GM12872 (cell line): ENCODE data around the gene PSTK.

ENCODE experiments used
- TF ChIP-seq, protein P1 (sequence below): IDR thresholded peaks from 3 replicates; pipeline ENCODE4 v1.5.1; 2011; ENCODE audit warnings: low read depth, mild to moderate bottlenecking, low read length, moderate library complexity; ENCODE audit not compliant: insufficient read depth

PSTK gene

DNA sequence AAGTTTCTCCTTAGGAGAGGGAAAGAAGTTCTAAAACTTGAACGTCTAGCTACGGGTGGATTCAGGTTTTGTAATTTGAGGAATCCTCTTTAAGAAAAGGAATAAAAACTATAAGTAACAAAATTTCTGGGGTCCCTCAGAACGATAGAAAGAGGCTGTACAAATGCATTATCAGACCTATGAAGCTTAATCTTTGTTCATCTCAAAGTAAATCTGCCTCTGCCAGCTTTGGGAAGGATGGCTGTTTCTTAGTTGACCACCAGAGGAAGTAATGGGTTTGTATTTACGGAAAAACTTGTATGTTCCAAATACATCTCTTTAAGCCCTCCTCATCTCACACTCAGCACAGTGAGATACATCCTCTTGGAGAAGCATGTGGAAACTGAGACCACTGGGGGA, 864 bp downstream of the PSTK start:
- TF ChIP-seq, protein P1, sequence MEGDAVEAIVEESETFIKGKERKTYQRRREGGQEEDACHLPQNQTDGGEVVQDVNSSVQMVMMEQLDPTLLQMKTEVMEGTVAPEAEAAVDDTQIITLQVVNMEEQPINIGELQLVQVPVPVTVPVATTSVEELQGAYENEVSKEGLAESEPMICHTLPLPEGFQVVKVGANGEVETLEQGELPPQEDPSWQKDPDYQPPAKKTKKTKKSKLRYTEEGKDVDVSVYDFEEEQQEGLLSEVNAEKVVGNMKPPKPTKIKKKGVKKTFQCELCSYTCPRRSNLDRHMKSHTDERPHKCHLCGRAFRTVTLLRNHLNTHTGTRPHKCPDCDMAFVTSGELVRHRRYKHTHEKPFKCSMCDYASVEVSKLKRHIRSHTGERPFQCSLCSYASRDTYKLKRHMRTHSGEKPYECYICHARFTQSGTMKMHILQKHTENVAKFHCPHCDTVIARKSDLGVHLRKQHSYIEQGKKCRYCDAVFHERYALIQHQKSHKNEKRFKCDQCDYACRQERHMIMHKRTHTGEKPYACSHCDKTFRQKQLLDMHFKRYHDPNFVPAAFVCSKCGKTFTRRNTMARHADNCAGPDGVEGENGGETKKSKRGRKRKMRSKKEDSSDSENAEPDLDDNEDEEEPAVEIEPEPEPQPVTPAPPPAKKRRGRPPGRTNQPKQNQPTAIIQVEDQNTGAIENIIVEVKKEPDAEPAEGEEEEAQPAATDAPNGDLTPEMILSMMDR: peak; percentile 45; the same call in 2 of the 3 replicates

DNA sequence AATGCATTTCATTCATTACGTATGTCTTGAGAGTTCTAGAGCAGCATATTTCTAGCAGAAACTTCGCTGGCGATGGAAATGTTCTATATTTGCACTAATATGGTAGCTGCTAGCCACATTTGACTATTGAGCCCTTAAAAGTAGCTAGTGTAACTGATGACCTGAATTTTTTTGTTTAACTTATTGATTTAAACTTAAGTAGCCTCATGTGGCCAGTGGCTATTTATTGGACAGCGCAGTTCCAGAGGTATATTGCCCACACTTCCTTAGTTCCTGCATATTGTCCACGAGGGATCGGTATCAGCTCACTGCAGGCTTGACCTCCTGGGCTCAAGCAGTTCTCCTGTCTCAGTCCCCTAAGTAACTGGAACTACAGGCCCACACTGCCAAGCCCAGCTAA, 3.7 kb downstream of the PSTK start:
- TF ChIP-seq, protein P1: no peak

DNA sequence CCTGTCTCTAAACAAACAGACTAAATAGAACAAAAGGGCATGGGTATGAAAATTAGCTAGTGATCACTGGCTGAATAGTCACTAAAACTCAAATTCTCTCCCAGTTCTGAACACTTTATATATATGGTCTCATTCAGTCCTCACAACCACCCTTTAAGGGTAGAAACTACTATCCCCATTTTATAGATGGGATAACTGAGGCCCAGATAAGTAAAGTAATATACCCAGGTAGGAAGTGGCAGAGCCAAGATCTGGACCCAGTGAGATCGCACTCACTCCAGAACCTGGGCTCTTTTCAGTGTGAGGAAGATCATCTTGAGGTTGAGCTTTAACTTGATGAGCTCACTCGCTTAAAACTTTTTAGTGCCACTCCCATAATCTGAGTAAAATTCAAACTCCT, 4.5 kb downstream of the PSTK start:
- TF ChIP-seq, protein P1: no peak

DNA sequence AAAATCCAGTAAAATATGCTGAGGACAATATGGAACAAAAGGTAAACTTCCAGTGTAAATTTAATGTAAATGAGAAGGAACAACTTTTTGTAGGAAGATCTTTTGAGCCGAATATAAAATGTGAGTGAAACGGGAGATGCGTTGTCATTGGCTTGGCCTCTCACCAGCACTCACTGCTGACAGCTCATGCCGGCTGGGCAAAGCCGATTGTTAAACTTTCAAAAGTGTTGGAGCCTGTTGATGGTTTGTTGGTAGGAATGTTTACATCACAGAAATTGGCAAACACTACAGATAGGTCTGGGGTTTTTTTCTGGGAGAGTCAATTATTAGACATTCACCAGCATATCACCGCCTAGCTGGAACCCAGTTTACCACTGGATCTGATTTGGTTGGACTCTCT, 6.1 kb downstream of the PSTK start:
- TF ChIP-seq, protein P1: no peak

DNA sequence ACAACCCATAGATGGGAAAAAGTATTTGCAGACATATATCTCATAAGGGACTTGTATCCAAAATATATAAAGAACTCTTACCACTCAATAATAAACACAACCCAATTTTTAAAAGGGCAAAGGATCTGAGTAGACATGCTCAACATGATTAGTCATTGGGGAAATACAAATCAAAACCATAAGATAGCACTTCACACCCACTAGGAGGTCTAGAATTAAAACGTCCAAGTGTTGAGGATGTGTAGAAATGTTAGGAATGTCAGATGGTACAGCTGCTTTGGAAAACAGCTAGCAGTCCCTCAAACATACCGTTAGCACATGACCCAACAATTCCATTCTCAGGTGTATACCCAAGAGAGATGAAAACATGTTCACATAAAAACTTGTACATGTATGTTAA, 8.3 kb downstream of the PSTK start:
- TF ChIP-seq, protein P1: no peak

DNA sequence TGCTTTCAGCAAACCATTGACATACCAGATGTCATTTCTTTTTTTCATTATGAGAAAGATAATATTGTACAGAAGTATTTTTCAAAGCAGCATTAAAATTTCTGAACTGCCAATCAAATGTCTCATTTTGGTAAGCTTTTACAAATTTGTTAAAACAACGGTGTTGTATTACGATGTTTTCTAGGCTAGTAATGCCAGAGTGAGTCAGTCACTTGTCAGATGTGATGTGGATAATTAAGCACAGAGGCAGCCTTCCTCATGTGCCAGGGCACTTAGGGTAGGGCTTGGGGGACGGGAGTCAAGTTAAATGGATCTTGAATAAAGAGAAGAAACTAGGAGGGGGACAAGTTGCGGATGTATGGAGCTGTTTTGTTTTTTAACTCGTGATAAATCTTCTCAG, 10.1 kb downstream of the PSTK start:
- TF ChIP-seq, protein P1: no peak

DNA sequence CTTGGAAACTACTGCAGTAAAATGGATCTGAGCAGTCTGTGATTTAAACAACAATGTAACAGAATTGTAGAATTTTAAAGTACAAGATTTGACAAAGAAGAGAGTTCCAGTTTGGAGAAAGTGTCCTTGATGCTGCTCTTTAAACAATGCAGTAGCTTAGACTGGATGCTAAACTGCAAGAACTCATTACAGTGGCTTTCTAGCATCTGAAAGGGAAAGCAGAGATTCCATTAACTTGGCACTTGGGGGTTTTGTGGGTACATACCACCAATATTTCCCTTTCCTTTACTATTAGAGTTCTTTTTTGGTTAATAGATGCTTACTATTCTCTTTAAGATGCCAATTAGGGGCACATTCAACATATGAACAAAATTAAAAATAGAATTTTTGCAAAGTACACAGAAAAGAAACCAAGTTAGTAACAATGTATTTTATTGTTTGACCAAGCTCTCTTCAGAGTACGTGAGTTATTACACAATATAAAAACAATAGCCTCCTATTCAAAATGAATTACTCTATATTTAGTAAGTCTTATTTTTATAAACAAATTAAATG, 11.9 kb downstream of the PSTK start:
- TF ChIP-seq, protein P1: no peak
